K562 (cell line): Measurements from ENCODE around the gene CENPE. TPM values are rescaled to one million over a fixed set of nuclear protein-coding genes. Genes with fewer than 3 reads are reported as not detected.

Source experiments
- ATAC-seq: fragments of 200-7000 bp; cut with Tn5 transposase; 3 replicates; pipeline ENCODE4 v1.9.1; 2020; ENCODE audit warnings: moderate library complexity
- BruUV-seq: library from RNA; stranded (reverse); fragments of 400-500 nt; replicated peaks from 2 replicates; lab custom pipeline; 2021; lab: Mats Ljungman, UMichigan
- CTCF ChIA-PET: fragments of 300-600 bp; formaldehyde crosslinking; extraction: SDS; loops from one replicate; lab custom pipeline; 2021; ENCODE audit warnings: low intra/inter-chr PET ratio; lab: Yijun Ruan, JAX
- POLR2A ChIA-PET: fragments of 300-600, 350-650 bp; sonication (Branson Sonifier 250); formaldehyde crosslinking; extraction: SDS; loops from one replicate; lab custom pipeline; 2021; ENCODE audit warnings: antibody characterized with exemption, inconsistent platforms; lab: Yijun Ruan, JAX
- DNase-seq, 4 experiments: peaks; one replicate each; pipeline versions ENCODE4 v3.0.0 to v3.0.0-alpha.2; 2011 to 2018; ENCODE audit warnings: low spot score in 3 of 4, mixed read lengths in 3 of 4; ENCODE audit errors: extremely low read depth in 1 of 4
- FAIRE-seq: peaks from 2 replicates; lab custom pipeline; 2011; peaks lifted over from hg19 to GRCh38; lab: Jason Lieb, UNC
- H2AFZ ChIP-seq: 2 replicates; pipeline ENCODE4 v1.6.0; 2011; ENCODE audit warnings: low read depth, low read length, control low read depth, inconsistent platforms
- H3K27ac ChIP-seq: fragments of 200-600 bp; 3 replicates; pipeline ENCODE4 v1.8.0; 2011; ENCODE audit warnings: low read depth, mild to moderate bottlenecking, control low read depth, inconsistent platforms, low read length, moderate library complexity, mixed read lengths; ENCODE audit errors: extremely low read depth
- H3K27me3 ChIP-seq, 2 experiments: fragments of 300-600 bp in 1 of 2; 2 replicates in 1 of 2; 3 replicates in 1 of 2; pipeline versions ENCODE4 v1.6.0 to v1.8.0; 2011; ENCODE audit warnings: inconsistent platforms in 2 of 2, low read length in 2 of 2, mild to moderate bottlenecking in 1 of 2, mixed read lengths in 1 of 2, moderate library complexity in 1 of 2; ENCODE audit not compliant: control insufficient read depth in 2 of 2, insufficient read depth in 2 of 2
- H3K36me3 ChIP-seq: fragments of 300-600 bp; 3 replicates; pipeline ENCODE4 v1.8.0; 2011; ENCODE audit warnings: mild to moderate bottlenecking, low read length, inconsistent platforms; ENCODE audit not compliant: control insufficient read depth, insufficient read depth
- H3K4me1 ChIP-seq, 2 experiments: fragments of 200-600 bp in 1 of 2; replicated peaks in 1 of 2; 2 replicates in 1 of 2; 3 replicates in 1 of 2; pipeline versions ENCODE4 v1.5.1 to v1.8.0; 2011; ENCODE audit warnings: inconsistent platforms in 2 of 2, low read length in 2 of 2, mild to moderate bottlenecking in 1 of 2, mixed read lengths in 1 of 2, moderate library complexity in 1 of 2; ENCODE audit not compliant: control insufficient read depth in 2 of 2, insufficient read depth in 2 of 2
- H3K4me2 ChIP-seq: 2 replicates; pipeline ENCODE4 v1.6.1; 2011; ENCODE audit warnings: low read length, control low read depth, inconsistent platforms, mixed read lengths; ENCODE audit not compliant: insufficient read depth
- H3K4me3 ChIP-seq: fragments of 200-600 bp; sonication (generic), shearing (Covaris generic); 2 replicates; pipeline ENCODE4 v1.5.1; 2016; ENCODE audit warnings: control low read depth, inconsistent platforms
- H3K79me2 ChIP-seq: fragments of 200-600 bp; 3 replicates; pipeline ENCODE4 v1.8.0; 2011; ENCODE audit warnings: low read length, inconsistent platforms; ENCODE audit not compliant: control insufficient read depth, insufficient read depth
- H3K9ac ChIP-seq, 2 experiments: 2 replicates each; pipeline versions ENCODE4 v1.6.0 to v1.6.1; 2011; ENCODE audit warnings: low read depth in 2 of 2, low read length in 2 of 2, control low read depth in 1 of 2, inconsistent platforms in 1 of 2, mild to moderate bottlenecking in 1 of 2, mixed read lengths in 1 of 2; ENCODE audit not compliant: insufficient read depth in 1 of 2
- H3K9me1 ChIP-seq: one replicate; pipeline ENCODE4 v1.6.0; 2011; ENCODE audit warnings: inconsistent platforms, mild to moderate bottlenecking, low read length, moderate library complexity; ENCODE audit not compliant: control insufficient read depth, insufficient read depth
- H3K9me3 ChIP-seq: replicated peaks from 2 replicates; pipeline ENCODE4 v1.5.1; 2011; ENCODE audit warnings: low read depth, low read length, inconsistent platforms; ENCODE audit not compliant: control insufficient read depth, insufficient read depth
- H4K20me1 ChIP-seq: replicated peaks from 2 replicates; pipeline ENCODE4 v1.6.1; 2011; ENCODE audit warnings: low read length, inconsistent platforms, mixed read lengths; ENCODE audit not compliant: control insufficient read depth, insufficient read depth
- ATF4 ChIP-seq: fragments of 450-650 bp; formaldehyde crosslinking; IDR thresholded peaks from 2 replicates; pipeline ENCODE4 v1.4.0; 2022; ENCODE audit warnings: mild to moderate bottlenecking, moderate library complexity
- CEBPB ChIP-seq: fragments of 450-650 bp; IDR thresholded peaks from 2 replicates; pipeline ENCODE4 v1.6.1; 2016; ENCODE audit warnings: missing genetic modification characterization, missing compliant biosample characterization
- CEBPG ChIP-seq, 3 experiments: fragments of 200-800 bp in 1 of 3; sonication (Bioruptor generic) in 1 of 3; sonication (generic) in 1 of 3; formaldehyde crosslinking in 1 of 3; IDR thresholded peaks in 2 of 3; conservative IDR thresholded peaks in 1 of 3; 2 replicates each; pipeline versions ENCODE4 v1.6.1 to v1.8.0; 2016 to 2022; ENCODE audit warnings: missing compliant biosample characterization in 2 of 3, missing genetic modification characterization in 2 of 3, mild to moderate bottlenecking in 1 of 3, missing genetic modification reagents in 1 of 3
- PTTG1 ChIP-seq: fragments of 450-650 bp; IDR thresholded peaks from 2 replicates; pipeline ENCODE4 v1.6.1; 2016; ENCODE audit warnings: low read depth, mild to moderate bottlenecking, missing genetic modification characterization, missing compliant biosample characterization
- ZNF740 ChIP-seq, 3 experiments: fragments of 200-800 bp in 1 of 3; sonication (Bioruptor generic) in 1 of 3; sonication (generic) in 1 of 3; formaldehyde crosslinking in 1 of 3; IDR thresholded peaks; 2 replicates each; pipeline versions ENCODE4 v1.6.1 to v1.8.0; 2016 to 2022; ENCODE audit warnings: mild to moderate bottlenecking in 2 of 3, missing compliant biosample characterization in 2 of 3, missing genetic modification characterization in 2 of 3, missing genetic modification reagents in 1 of 3
- WGBS: fragments of 100-300 bp; shearing (Covaris generic); methylation state at CpG from one replicate; pipeline ENCODE4 v1.1.6; 2016; ENCODE audit warnings: low coverage, mixed read lengths; ENCODE audit not compliant: insufficient coverage; ENCODE audit errors: missing lambda C conversion rate; 5-methylcytosine and 5-hydroxymethylcytosine counted together
- in situ Hi-C: fragments of 300-500 bp; cut with MboI; formaldehyde crosslinking; loops from 4 replicates; pipeline ENCODE4 v1.15.0; 2018; ENCODE audit warnings: inconsistent platforms, mixed read lengths
- intact Hi-C: fragments of 100-400 bp; cut with micrococcal nuclease; formaldehyde crosslinking; loops from 2 replicates; pipeline ENCODE4 v1.14.2; 2022
- polyA plus RNA-seq, 8 experiments: library from polyadenylated mRNA; depleted of rRNA in 4 of 8; stranded (reverse) in 5 of 8; unstranded in 3 of 8; fragments of >200 nt; fragmentation: Nextera tagmentation in 2 of 8; fragmentation: Illumina TruSeq in 1 of 8; extraction: Ambion mirVana in 2 of 8; extraction: Trizol in 1 of 8; gene quantifications; 2 replicates each; pipeline versions ENCODE4 v1.2.1 to v1.2.3, GENCODE V29; 2011 to 2014; ENCODE audit warnings: inconsistent platforms in 1 of 8, missing spikeins in 1 of 8
- total RNA-seq, 7 experiments: library from RNA; depleted of rRNA in 6 of 7; stranded (reverse); fragments of >200 nt in 6 of 7; fragmentation: Illumina TruSeq in 2 of 7; extraction: Trizol in 2 of 7; gene quantifications; 2 replicates each; pipeline versions ENCODE4 v1.2.1 to v1.2.3, GENCODE V29; 2011 to 2021; ENCODE audit warnings: low replicate concordance in 1 of 7

CENPE gene
- total and polyA plus RNA-seq, 9 of the 15 experiments (the other 6 are each of a cell fraction or from before 2014, with no cell fraction given), result 9.9 to 53.2 (median 27.4) TPM

- no peak for DNase-seq
- no TSS peak for BruUV-seq
- CTCF ChIA-PET, result no interaction called here
- H3K4me2 ChIP-seq, result no peak overlapping the region
- POLR2A ChIA-PET, result no interaction called here
- no peak for ATAC-seq
- H3K79me2 ChIP-seq, result no peaks in the 10 kb centered on the region
- H3K9ac ChIP-seq, result no peak overlapping the region
- 76% methylated on average over 3 of the region's 3 CpGs for WGBS
- TF ChIP-seq ZNF740 (CRISPR knock-in tag; IDR thresholded peaks at IDR 0.05) (no peak), ZNF740 (tag; IDR thresholded peaks at IDR 0.05) (no peak), ATF4 (CRISPR knock-in tag) (0 out of 2 replicates have a peak, but pooled peaks have one; percentile 9), CEBPB (tag) (peak; percentile 67), CEBPG (CRISPR knock-in tag; IDR thresholded peaks at IDR 0.05) (no peak), CEBPG (tag; conservative IDR thresholded peaks at IDR 0.05 in 1 of 2, IDR thresholded peaks at IDR 0.05 in 1 of 2) (peak; percentile 48 to 82; a peak in 3 of 4 replicates), PTTG1 (no peak)
- H3K9me3 ChIP-seq, result no peaks in the 10 kb centered on the region
- H3K27ac ChIP-seq, result no peak overlapping the region
- no peak overlapping the region for H3K4me3 ChIP-seq
- H4K20me1 ChIP-seq, result no peaks in the 10 kb centered on the region
- H3K9me1 ChIP-seq, result no peaks in the 10 kb centered on the region
- H3K4me1 ChIP-seq, result no peaks in the 10 kb centered on the region
- peaks cover 35% of the 10 kb centered on the region; the same call in 2 of the 3 replicates for H3K36me3 ChIP-seq
- FAIRE-seq, result no peak
- no peak overlapping the region for H2AFZ ChIP-seq
- no peaks in the 10 kb centered on the region for H3K27me3 ChIP-seq
- intact Hi-C loops, result loop anchor here (5.0 kb wide), 2 partner anchors 682 to 827 kb away; no protein-coding TSS in a partner anchor
- in situ Hi-C loops, result no loop called here
Observed at GRCh38 chr4:103104886-103105285, 93.3 kb downstream of the CENPE start.
